Lower lobe of right lung (tissue), 2 donors: ENCODE data around the gene LRP2. TPM values are rescaled to one million over a fixed set of nuclear protein-coding genes. Genes with fewer than 3 reads are reported as not detected.

Experiments used
- ATAC-seq, 2 donors: fragments of 200-7000 bp; cut with Tn5 transposase; one replicate each; pipeline ENCODE4 v1.9.1; 2020 to 2022; ENCODE audit warnings: mild to moderate bottlenecking in 2 of 2, moderate library complexity in 2 of 2
- DNase-seq: peaks from one replicate; pipeline ENCODE4 v3.0.0-alpha.2; 2020
- H3K27ac ChIP-seq: fragments of 200-600 bp; one replicate; pipeline ENCODE4 v1.8.0; 2022
- H3K27me3 ChIP-seq: fragments of 200-600 bp; one replicate; pipeline ENCODE4 v1.8.0; 2022; ENCODE audit warnings: low read depth
- H3K36me3 ChIP-seq: fragments of 200-600 bp; one replicate; pipeline ENCODE4 v1.8.0; 2022; ENCODE audit warnings: mild to moderate bottlenecking
- H3K4me1 ChIP-seq: fragments of 200-600 bp; one replicate; pipeline ENCODE4 v1.8.0; 2022
- H3K4me3 ChIP-seq: fragments of 200-600 bp; one replicate; pipeline ENCODE4 v1.8.0; 2022; ENCODE audit warnings: mild to moderate bottlenecking
- H3K9me3 ChIP-seq: fragments of 200-600 bp; one replicate; pipeline ENCODE4 v1.8.0; 2022
- intact Hi-C: fragments of 100-400 bp; cut with DNase I; formaldehyde crosslinking; loops from one replicate; pipeline ENCODE4 v1.11.0; 2022
- total RNA-seq: library from RNA; stranded (reverse); fragmentation: NEBNext Ultra II Directional; extraction: Animal tissue kit (Norgen Biotek cat#: 25700); gene quantifications from one replicate; pipeline ENCODE4 v1.2.1, GENCODE V29; 2021
- TF ChIP-seq, protein P1 (sequence below): fragments of 200-600 bp; IDR thresholded peaks from one replicate; pipeline ENCODE4 v1.8.0; 2022; ENCODE audit warnings: antibody characterized with exemption, mild to moderate bottlenecking
- donor health status: DM: no; HTN: yes; CAD: no; lungs with severe emphysema.

LRP2 gene
- total RNA-seq, 1 donor from 2014 or later: 47.8 TPM

DNA sequence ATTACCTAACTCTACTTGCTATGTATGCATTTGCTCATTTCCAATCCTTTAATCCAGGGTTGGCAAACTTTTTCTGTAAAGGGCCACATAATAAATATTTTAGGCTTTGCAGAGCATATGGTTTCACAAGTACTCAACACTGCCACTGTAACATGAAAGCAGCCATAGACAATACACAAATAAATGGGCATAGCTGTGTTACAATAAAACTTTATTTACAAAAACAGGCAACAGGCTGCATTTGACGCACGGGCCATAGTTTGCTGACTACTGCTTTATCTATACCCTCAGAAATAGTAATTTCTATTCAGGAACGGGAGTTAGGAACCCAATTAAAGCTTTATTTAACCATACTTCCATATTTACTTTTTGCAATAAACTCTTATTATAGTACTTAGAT lies 154.3 kb downstream of the LRP2 start:
- no peak overlapping the region for H3K4me3 ChIP-seq
- ATAC-seq (no peak), DNase-seq (no peak)
- no peaks in the 10 kb centered on the region for H3K27me3 ChIP-seq
- no peaks in the 10 kb centered on the region for H3K9me3 ChIP-seq
- no peak overlapping the region for H3K27ac ChIP-seq
- TF ChIP-seq, protein P1, sequence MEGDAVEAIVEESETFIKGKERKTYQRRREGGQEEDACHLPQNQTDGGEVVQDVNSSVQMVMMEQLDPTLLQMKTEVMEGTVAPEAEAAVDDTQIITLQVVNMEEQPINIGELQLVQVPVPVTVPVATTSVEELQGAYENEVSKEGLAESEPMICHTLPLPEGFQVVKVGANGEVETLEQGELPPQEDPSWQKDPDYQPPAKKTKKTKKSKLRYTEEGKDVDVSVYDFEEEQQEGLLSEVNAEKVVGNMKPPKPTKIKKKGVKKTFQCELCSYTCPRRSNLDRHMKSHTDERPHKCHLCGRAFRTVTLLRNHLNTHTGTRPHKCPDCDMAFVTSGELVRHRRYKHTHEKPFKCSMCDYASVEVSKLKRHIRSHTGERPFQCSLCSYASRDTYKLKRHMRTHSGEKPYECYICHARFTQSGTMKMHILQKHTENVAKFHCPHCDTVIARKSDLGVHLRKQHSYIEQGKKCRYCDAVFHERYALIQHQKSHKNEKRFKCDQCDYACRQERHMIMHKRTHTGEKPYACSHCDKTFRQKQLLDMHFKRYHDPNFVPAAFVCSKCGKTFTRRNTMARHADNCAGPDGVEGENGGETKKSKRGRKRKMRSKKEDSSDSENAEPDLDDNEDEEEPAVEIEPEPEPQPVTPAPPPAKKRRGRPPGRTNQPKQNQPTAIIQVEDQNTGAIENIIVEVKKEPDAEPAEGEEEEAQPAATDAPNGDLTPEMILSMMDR: no peak
- intact Hi-C loops: no loop called here
- no peaks in the 10 kb centered on the region for H3K36me3 ChIP-seq
- H3K4me1 ChIP-seq: no peaks in the 10 kb centered on the region

DNA sequence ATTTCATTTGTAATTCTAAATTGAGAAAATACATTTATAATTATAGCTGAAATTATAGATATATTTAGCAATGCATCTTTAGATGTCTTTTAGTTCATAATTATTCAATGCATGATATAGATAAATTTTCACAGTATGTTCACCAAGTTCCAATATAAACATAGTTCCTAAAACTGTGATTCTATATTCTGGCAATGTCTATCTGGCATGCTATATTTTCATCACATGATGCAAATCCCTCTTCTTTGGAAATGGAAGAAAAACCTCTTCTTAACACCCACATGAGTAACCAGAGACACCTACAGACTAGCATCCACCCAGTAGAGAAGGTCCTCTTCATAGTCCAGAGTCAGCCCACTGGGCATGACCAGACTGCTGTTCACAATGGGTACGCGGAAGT lies 157.2 kb downstream of the LRP2 start:
- TF ChIP-seq, protein P1: no peak
- no peak for ATAC-seq
- intact Hi-C loops: no loop called here
- no peak overlapping the region for H3K27ac ChIP-seq
- no peaks in the 10 kb centered on the region for H3K4me1 ChIP-seq
- DNase-seq: no peak
- no peaks in the 10 kb centered on the region for H3K9me3 ChIP-seq
- H3K36me3 ChIP-seq: no peaks in the 10 kb centered on the region
- no peaks in the 10 kb centered on the region for H3K27me3 ChIP-seq
- no peak overlapping the region for H3K4me3 ChIP-seq

DNA sequence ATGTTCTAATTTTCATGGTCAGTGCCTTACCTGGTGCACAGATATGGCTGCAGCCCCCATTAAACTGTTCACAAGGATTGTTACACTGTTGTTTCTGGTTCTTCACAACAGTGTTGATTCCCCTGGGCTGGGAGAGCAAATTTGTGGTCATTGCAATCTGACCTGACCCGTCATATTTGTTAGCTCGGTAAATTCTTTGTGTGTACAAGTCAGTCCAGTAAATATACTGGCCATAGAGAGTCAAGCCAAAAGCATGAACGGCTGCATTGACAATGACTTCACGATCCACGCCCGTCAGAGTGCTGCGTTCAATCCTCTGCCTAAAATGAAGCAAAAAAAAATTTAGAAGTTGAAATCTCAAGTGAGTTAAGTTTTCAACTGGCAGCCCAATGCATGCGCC lies 158.4 kb downstream of the LRP2 start:
- intact Hi-C loops: no loop called here
- Histone ChIP-seq H3K36me3 (no peaks in the 10 kb centered on the region), H3K9me3 (no peaks in the 10 kb centered on the region), H3K4me3 (no peak overlapping the region), H3K27ac (no peak overlapping the region), H3K4me1 (no peaks in the 10 kb centered on the region), H3K27me3 (no peaks in the 10 kb centered on the region)
- TF ChIP-seq, protein P1: no peak
- DNase-seq: no peak
- no peak for ATAC-seq

DNA sequence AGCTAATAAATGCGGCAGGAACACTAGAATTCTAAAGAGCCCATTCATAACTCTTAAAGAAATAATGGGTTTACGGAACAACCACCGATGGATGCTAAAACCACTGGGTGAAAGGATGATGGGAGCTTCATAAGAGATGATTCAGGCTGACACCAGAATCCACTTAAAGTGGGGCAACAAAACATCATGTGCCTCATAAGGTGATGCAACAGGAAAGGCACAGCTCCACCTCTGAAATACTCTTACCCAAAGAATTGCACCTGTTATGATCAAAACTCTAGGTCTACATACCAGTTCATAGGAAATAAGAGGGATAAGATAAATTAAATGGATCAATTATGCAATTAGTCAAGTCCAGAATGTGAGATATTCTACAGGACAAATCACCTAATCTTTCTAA lies 161.6 kb downstream of the LRP2 start:
- ATAC-seq: no peak
- H3K4me1 ChIP-seq: no peaks in the 10 kb centered on the region
- no peak for DNase-seq
- TF ChIP-seq, protein P1: no peak
- H3K4me3 ChIP-seq: no peak overlapping the region
- intact Hi-C loops: no loop called here
- no peak overlapping the region for H3K27ac ChIP-seq
- no peaks in the 10 kb centered on the region for H3K9me3 ChIP-seq
- H3K36me3 ChIP-seq: no peaks in the 10 kb centered on the region
- H3K27me3 ChIP-seq: no peaks in the 10 kb centered on the region

DNA sequence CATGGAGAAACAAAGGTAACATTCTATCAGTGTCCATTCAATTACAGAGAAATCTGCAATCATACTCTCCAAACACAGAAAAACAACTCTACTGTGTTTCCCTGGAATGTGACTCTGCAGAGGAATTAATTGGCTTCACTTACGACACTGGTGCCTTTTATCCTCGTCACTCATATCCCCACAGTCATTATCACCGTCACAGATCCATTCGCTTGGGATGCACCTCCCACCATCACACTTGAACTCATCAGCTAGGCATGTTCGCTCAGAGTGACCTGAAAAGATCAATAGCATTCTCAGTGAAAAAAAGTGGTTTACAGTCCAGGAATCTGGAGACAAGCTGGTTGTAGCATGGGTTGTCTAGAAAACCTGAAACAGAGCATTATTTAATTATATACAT lies 168.7 kb downstream of the LRP2 start:
- no peak for ATAC-seq
- no peaks in the 10 kb centered on the region for H3K27me3 ChIP-seq
- H3K9me3 ChIP-seq: no peaks in the 10 kb centered on the region
- no peak for DNase-seq
- no peaks in the 10 kb centered on the region for H3K36me3 ChIP-seq
- no peak overlapping the region for H3K4me3 ChIP-seq
- H3K27ac ChIP-seq: no peak overlapping the region
- H3K4me1 ChIP-seq: no peaks in the 10 kb centered on the region
- intact Hi-C loops: no loop called here
- TF ChIP-seq, protein P1: no peak

DNA sequence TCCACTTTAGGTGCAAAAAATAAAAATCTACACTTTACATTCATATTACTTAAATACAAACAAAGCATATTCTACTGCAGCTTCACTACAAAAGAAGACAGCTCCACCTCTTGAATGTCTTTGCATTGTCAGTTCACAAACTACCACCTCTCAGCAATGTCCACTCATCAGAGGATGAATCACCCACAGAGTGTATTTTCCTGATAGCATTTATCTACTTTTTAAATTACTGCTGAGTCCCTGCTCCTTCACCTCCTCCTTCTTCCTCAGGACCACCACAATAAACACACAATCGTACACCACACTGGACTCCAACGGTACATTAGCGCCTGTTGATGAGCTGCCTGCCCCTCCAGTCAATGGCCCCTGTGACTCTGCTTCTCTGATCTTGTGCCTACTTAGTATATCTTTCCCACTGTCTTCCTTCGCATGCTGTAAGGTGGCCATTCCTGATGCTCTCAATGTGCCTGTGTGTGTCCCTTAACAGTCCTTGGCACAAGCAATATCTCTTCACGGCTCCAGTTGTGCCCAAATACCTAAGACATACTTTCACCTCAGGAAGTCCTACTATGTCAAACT lies 172.0 kb downstream of the LRP2 start:
- DNase-seq (no peak), ATAC-seq (no peak)
- Histone ChIP-seq H3K36me3 (no peaks in the 10 kb centered on the region), H3K27ac (no peak overlapping the region), H3K4me1 (no peaks in the 10 kb centered on the region), H3K9me3 (no peaks in the 10 kb centered on the region), H3K27me3 (no peaks in the 10 kb centered on the region), H3K4me3 (no peak overlapping the region)
- intact Hi-C loops: no loop called here
- TF ChIP-seq, protein P1: no peak
